ENCODE data around the gene UROC1.

- TF ChIP-seq EZH2 (optimal IDR thresholded peaks at IDR 0.05; ENCODE audit: low read depth, low read length) (no peak), CTCF (IDR thresholded peaks at IDR 0.05; ENCODE audit: low read length) (no peak), EZH2phosphoT487 (IDR thresholded peaks at IDR 0.05; ENCODE audit: low read length) (no peak)
Observed at GRCh38 chr3:126433105-126433430, 84.5 kb downstream of the UROC1 start.
